ENCODE results near the gene ZNF503.

The ZNF503 gene

DNA sequence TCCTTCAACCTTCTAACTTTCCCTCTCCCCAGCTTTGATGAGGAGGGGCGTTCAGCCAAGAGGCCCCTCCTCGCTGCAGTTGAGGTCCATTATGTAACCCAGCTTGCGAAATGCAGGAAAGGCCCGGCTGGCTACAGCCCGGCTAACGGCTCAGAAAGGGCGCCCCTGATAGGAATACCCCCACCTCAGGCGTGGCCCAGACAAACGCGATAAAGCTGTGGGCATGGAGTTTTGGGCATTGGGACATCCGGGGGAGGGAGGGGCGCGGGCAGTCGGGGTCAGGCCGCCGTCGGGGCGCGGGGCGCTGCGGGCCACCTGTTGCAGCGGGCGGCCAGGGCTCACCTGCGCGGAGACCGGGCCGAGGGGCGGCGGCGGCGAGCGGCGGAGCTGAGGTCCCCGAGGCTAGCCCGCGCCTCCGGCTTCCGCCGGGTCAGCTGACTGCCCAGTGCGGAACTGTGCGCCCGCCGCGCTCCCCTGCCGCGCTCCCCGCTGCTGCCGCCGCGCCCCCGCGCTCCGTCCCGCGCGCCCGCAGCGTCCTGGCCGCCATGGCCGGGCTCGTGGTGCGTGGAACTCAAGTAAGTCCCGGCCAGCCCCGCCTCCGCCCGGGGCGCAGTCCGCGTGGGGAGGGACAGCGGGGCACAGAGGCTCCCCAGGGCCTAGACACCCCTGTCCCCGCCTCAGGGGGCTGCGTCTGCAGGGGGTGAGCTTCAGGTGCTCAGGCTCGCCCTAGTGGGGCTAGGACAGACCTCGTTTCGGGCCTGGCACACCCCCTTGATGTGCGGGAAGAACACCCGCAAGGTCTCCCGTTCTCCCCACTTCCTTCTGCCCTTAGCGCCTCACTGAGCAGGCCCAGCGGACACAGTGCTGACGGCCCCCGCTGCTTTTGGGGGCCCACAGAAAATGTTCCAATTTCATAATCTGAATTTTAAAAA is 29.9 kb upstream of the ZNF503 start, which contains the start of gene LRMDA:
Gene LRMDA (plus strand): TSS at position 445 of the 932 bp plus-strand sequence.
- Histone ChIP-seq H3K27me3 (ENCODE audit: low read depth, low read length) (no peaks in the 10 kb centered on the region; the same call in 1 of the 2 replicates), H4K20me1 (ENCODE audit: insufficient read depth, low read length) (no peaks in the 10 kb centered on the region), H3K36me3 (replicated peaks; ENCODE audit: low read depth, low read length) (no peaks in the 10 kb centered on the region), H2AFZ (ENCODE audit: low read depth, low read length) (no peak within 1 kb of the TSS), H3K9ac (ENCODE audit: low read length) (no peak within 1 kb of the TSS), H3K79me2 (ENCODE audit: low read length) (no peaks in the 10 kb centered on the region), H3K27ac (ENCODE audit: low read length) (no peak within 1 kb of the TSS), H3K4me1 (ENCODE audit: low read length) (no peaks in the 10 kb centered on the region), H3K4me3 (ENCODE audit: low read length) (no peak within 1 kb of the TSS), H3K9me3 (ENCODE audit: insufficient read depth, low read length) (no peaks in the 10 kb centered on the region), H3K4me2 (ENCODE audit: low read length) (no peak within 1 kb of the TSS)
- TF ChIP-seq, protein P1, sequence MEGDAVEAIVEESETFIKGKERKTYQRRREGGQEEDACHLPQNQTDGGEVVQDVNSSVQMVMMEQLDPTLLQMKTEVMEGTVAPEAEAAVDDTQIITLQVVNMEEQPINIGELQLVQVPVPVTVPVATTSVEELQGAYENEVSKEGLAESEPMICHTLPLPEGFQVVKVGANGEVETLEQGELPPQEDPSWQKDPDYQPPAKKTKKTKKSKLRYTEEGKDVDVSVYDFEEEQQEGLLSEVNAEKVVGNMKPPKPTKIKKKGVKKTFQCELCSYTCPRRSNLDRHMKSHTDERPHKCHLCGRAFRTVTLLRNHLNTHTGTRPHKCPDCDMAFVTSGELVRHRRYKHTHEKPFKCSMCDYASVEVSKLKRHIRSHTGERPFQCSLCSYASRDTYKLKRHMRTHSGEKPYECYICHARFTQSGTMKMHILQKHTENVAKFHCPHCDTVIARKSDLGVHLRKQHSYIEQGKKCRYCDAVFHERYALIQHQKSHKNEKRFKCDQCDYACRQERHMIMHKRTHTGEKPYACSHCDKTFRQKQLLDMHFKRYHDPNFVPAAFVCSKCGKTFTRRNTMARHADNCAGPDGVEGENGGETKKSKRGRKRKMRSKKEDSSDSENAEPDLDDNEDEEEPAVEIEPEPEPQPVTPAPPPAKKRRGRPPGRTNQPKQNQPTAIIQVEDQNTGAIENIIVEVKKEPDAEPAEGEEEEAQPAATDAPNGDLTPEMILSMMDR (IDR thresholded peaks at IDR 0.05; ENCODE audit: low read depth, low read length) = no peak
- no peak for TF ChIP-seq EZH2phosphoT487 (IDR thresholded peaks at IDR 0.05; ENCODE audit: low read depth)

DNA sequence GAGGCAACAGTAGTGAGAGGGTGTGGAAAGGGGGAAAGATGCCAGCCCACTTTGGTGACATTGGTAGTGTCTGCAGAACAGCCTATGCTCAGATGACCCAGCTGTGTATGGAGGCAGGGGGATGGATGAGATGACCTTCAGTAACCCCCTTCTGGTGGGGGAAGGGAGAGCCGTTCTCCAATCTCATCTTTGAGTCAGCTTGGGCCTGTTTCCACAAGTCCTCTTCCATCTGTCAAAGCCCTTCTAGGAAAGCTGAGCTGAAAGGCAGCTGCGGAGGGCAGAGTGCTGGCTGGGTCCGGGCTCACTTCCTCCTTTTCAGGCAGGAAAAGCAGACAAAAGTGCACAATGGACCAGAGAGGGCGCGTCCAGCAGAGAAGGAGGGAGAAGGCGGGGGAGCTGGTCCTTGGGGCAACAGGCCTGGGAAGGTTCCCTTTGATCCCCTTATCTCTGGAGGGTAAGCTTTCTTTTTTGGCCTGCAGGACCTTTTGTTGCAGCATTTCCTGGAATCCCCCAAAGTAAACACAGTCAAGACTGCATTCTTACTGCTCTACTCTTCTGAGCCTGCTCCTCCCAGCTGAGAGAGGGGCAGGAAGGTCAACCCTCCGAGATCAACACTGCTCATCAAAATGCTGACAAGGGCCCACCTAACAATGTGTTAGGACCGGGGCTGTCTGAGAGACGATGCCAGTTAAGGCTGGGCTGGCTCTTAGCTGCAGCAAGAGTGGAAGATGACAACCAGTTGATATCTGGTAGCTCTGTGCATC is 28.6 kb upstream of the ZNF503 start:
- TF ChIP-seq EZH2phosphoT487 (IDR thresholded peaks at IDR 0.05; ENCODE audit: low read depth) = no peak
- TF ChIP-seq, protein P1 (IDR thresholded peaks at IDR 0.05; ENCODE audit: low read depth, low read length) = no peak
- Histone ChIP-seq H3K27me3 (ENCODE audit: low read depth, low read length) (no peaks in the 10 kb centered on the region), H3K9ac (ENCODE audit: low read length) (no peak overlapping the region)

DNA sequence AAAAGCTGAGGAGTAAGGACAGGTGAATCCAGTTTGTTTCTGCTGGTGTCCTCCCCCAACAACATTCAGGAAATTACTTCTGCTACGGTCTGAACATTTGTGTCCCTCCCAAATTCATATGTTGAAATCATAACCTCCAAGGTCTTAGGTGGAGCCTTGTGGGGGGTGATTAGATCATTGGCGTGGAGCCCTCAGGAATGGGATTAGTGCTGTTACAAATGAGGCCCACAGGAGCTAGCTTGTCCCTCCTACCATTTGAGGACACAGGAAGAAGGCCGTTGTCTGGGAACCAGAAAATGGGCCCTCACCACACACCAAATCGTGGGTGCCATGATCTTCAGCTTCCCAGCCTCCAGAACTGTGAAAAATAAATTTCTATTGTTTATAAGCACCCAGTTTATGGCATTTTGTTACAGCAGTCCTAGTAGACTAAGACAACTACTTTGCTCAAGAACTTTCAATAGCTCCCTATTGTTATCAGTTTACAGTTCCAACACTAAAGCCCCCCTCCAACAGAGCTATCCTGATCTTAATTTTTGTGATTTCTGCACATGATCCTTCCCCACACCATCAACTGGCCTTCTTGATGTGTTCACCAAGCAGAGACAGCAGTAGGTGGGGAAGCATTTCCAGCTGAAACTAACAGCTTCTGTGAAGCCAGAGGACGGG is 27.7 kb upstream of the ZNF503 start:
- no peaks in the 10 kb centered on the region for H3K79me2 ChIP-seq (ENCODE audit: low read length)
- no peak overlapping the region for H3K27ac ChIP-seq (ENCODE audit: low read length)
- no peaks in the 10 kb centered on the region for H3K4me1 ChIP-seq (ENCODE audit: low read length)
- H3K36me3 ChIP-seq (replicated peaks; ENCODE audit: low read depth, low read length) = no peaks in the 10 kb centered on the region
- H2AFZ ChIP-seq (ENCODE audit: low read depth, low read length) = no peak overlapping the region
- H3K4me3 ChIP-seq (ENCODE audit: low read length) = no peak overlapping the region
- H3K27me3 ChIP-seq (ENCODE audit: low read depth, low read length) = no peaks in the 10 kb centered on the region
- H3K4me2 ChIP-seq (ENCODE audit: low read length) = no peak overlapping the region
- H3K9ac ChIP-seq (ENCODE audit: low read length) = no peak overlapping the region
- TF ChIP-seq EZH2phosphoT487 (IDR thresholded peaks at IDR 0.05; ENCODE audit: low read depth) = no peak
- TF ChIP-seq, protein P1 (IDR thresholded peaks at IDR 0.05; ENCODE audit: low read depth, low read length) = no peak
- no peaks in the 10 kb centered on the region for H4K20me1 ChIP-seq (ENCODE audit: insufficient read depth, low read length)
- H3K9me3 ChIP-seq (ENCODE audit: insufficient read depth, low read length) = no peaks in the 10 kb centered on the region

More for the DNA sequence above, 28.6 kb upstream of the ZNF503 start:
- Histone ChIP-seq H3K4me1 (ENCODE audit: low read length) (no peaks in the 10 kb centered on the region), H3K9me3 (ENCODE audit: insufficient read depth, low read length) (no peaks in the 10 kb centered on the region), H3K79me2 (ENCODE audit: low read length) (no peaks in the 10 kb centered on the region), H3K4me2 (ENCODE audit: low read length) (no peak overlapping the region), H3K4me3 (ENCODE audit: low read length) (no peak overlapping the region), H4K20me1 (ENCODE audit: insufficient read depth, low read length) (no peaks in the 10 kb centered on the region), H3K36me3 (replicated peaks; ENCODE audit: low read depth, low read length) (no peaks in the 10 kb centered on the region), H3K27ac (ENCODE audit: low read length) (no peak overlapping the region), H2AFZ (ENCODE audit: low read depth, low read length) (no peak overlapping the region)

All from OCI-LY3 (cell line).